HG02852 (cell line): ENCODE measurements around the gene DNAJB11.

Source experiments
- ATAC-seq: cut with Tn5 transposase; IDR thresholded peaks from one replicate; pipeline ENCODE4 v1.9.1; 2021; ENCODE audit warnings: mild to moderate bottlenecking, moderate library complexity; ENCODE audit not compliant: unreplicated experiment

Gene DNAJB11

GRCh38 chr3:186594591-186595113 lies 24.1 kb downstream of the DNAJB11 start:
- ATAC-seq = no peak

GRCh38 chr3:186596568-186597287 lies 26.2 kb downstream of the DNAJB11 start:
- ATAC-seq = no peak

GRCh38 chr3:186598108-186598784 lies 27.7 kb downstream of the DNAJB11 start:
- ATAC-seq = no peak

- no peak for ATAC-seq
Observed at GRCh38 chr3:186598794-186599141, 28.2 kb downstream of the DNAJB11 start.

- ATAC-seq = no peak
Observed at GRCh38 chr3:186599142-186599784, 28.7 kb downstream of the DNAJB11 start.

- no peak for ATAC-seq
Observed at GRCh38 chr3:186599785-186600166, 29.3 kb downstream of the DNAJB11 start.

- ATAC-seq = no peak
Observed at GRCh38 chr3:186600896-186601295, 30.4 kb downstream of the DNAJB11 start.

- no peak for ATAC-seq
Observed at GRCh38 chr3:186603159-186603558, 32.6 kb downstream of the DNAJB11 start.

GRCh38 chr3:186605078-186605477 lies 34.6 kb downstream of the DNAJB11 start:
- ATAC-seq = no peak

- no peak for ATAC-seq
Observed at GRCh38 chr3:186605561-186606545, 35.3 kb downstream of the DNAJB11 start.

GRCh38 chr3:186608624-186609215 lies 38.2 kb downstream of the DNAJB11 start:
- no peak for ATAC-seq

GRCh38 chr3:186609247-186609868 lies 38.8 kb downstream of the DNAJB11 start:
- no peak for ATAC-seq

GRCh38 chr3:186612065-186612464 lies 41.5 kb downstream of the DNAJB11 start:
- no peak for ATAC-seq

GRCh38 chr3:186612721-186613636 lies 42.5 kb downstream of the DNAJB11 start, which contains the start of gene AHSG:
Gene AHSG, plus strand, starts transcription at chr3:186613060. Its CDS starts 82 bp downstream, at chr3:186613142.
- ATAC-seq = no peak

- no peak for ATAC-seq
Observed at GRCh38 chr3:186613637-186614265, 43.2 kb downstream of the DNAJB11 start.

- ATAC-seq = no peak
Observed at GRCh38 chr3:186614266-186614596, 43.7 kb downstream of the DNAJB11 start.

- ATAC-seq = no peak
Observed at GRCh38 chr3:186614597-186615483, 44.3 kb downstream of the DNAJB11 start.

GRCh38 chr3:186616299-186616617 lies 45.7 kb downstream of the DNAJB11 start:
- ATAC-seq = no peak
